Measurements from ENCODE around the gene KRTAP10-4.

Gene KRTAP10-4

GRCh38 chr21:44614161-44614631 lies 40.7 kb downstream of the KRTAP10-4 start:
- no peaks in the 10 kb centered on the region for H3K79me2 ChIP-seq (ENCODE audit: control insufficient read depth, insufficient read depth, low read length, unreplicated experiment)
- peaks cover 12% of the 10 kb centered on the region; the same call in 1 of the 2 replicates for H3K27me3 ChIP-seq (ENCODE audit: insufficient read depth, low read length)
- no peak overlapping the region for H3K4me3 ChIP-seq (ENCODE audit: low read depth, low read length)
- H3K4me1 ChIP-seq (ENCODE audit: control insufficient read depth, insufficient read depth, low read length, unreplicated experiment): no peaks in the 10 kb centered on the region
- no peak overlapping the region for H2AFZ ChIP-seq (ENCODE audit: low read length, unreplicated experiment)
- no peak overlapping the region for H3K27ac ChIP-seq (ENCODE audit: low read depth, low read length)
- no peaks in the 10 kb centered on the region for H3K36me3 ChIP-seq (ENCODE audit: insufficient read depth, low read length)

- H3K36me3 ChIP-seq (ENCODE audit: insufficient read depth, low read length): no peaks in the 10 kb centered on the region
- H3K27ac ChIP-seq (ENCODE audit: low read depth, low read length): no peak overlapping the region
- no peaks in the 10 kb centered on the region for H3K4me1 ChIP-seq (ENCODE audit: control insufficient read depth, insufficient read depth, low read length, unreplicated experiment)
- H3K79me2 ChIP-seq (ENCODE audit: control insufficient read depth, insufficient read depth, low read length, unreplicated experiment): no peaks in the 10 kb centered on the region
- H3K4me3 ChIP-seq (ENCODE audit: low read depth, low read length): no peak overlapping the region
- peaks cover 14% of the 10 kb centered on the region; the same call in 1 of the 2 replicates for H3K27me3 ChIP-seq (ENCODE audit: insufficient read depth, low read length)
- H2AFZ ChIP-seq (ENCODE audit: low read length, unreplicated experiment): no peak overlapping the region
These were observed 41.4 kb downstream of the KRTAP10-4 start for GRCh38 chr21:44614961-44615391.

- no peak overlapping the region for H3K4me3 ChIP-seq (ENCODE audit: low read depth, low read length)
- H3K79me2 ChIP-seq (ENCODE audit: control insufficient read depth, insufficient read depth, low read length, unreplicated experiment): no peaks in the 10 kb centered on the region
- no peaks in the 10 kb centered on the region for H3K4me1 ChIP-seq (ENCODE audit: control insufficient read depth, insufficient read depth, low read length, unreplicated experiment)
- H3K36me3 ChIP-seq (ENCODE audit: insufficient read depth, low read length): no peaks in the 10 kb centered on the region
- no peak overlapping the region for H3K27ac ChIP-seq (ENCODE audit: low read depth, low read length)
- peaks cover 14% of the 10 kb centered on the region; the same call in 1 of the 2 replicates for H3K27me3 ChIP-seq (ENCODE audit: insufficient read depth, low read length)
- H2AFZ ChIP-seq (ENCODE audit: low read length, unreplicated experiment): no peak overlapping the region
These were observed 41.9 kb downstream of the KRTAP10-4 start for GRCh38 chr21:44615466-44615865.

- peaks cover 14% of the 10 kb centered on the region; the same call in 1 of the 2 replicates for H3K27me3 ChIP-seq (ENCODE audit: insufficient read depth, low read length)
- no peak overlapping the region for H3K4me3 ChIP-seq (ENCODE audit: low read depth, low read length)
- no peaks in the 10 kb centered on the region for H3K36me3 ChIP-seq (ENCODE audit: insufficient read depth, low read length)
- no peaks in the 10 kb centered on the region for H3K79me2 ChIP-seq (ENCODE audit: control insufficient read depth, insufficient read depth, low read length, unreplicated experiment)
- H3K4me1 ChIP-seq (ENCODE audit: control insufficient read depth, insufficient read depth, low read length, unreplicated experiment): no peaks in the 10 kb centered on the region
- no peak overlapping the region for H2AFZ ChIP-seq (ENCODE audit: low read length, unreplicated experiment)
- H3K27ac ChIP-seq (ENCODE audit: low read depth, low read length): no peak overlapping the region
These were observed 42.5 kb downstream of the KRTAP10-4 start for GRCh38 chr21:44615911-44616590.

- Histone ChIP-seq H3K27me3 (ENCODE audit: insufficient read depth, low read length) (peaks cover 14% of the 10 kb centered on the region; the same call in 1 of the 2 replicates), H3K36me3 (ENCODE audit: insufficient read depth, low read length) (no peaks in the 10 kb centered on the region), H3K4me1 (ENCODE audit: control insufficient read depth, insufficient read depth, low read length, unreplicated experiment) (no peaks in the 10 kb centered on the region), H2AFZ (ENCODE audit: low read length, unreplicated experiment) (no peak overlapping the region), H3K79me2 (ENCODE audit: control insufficient read depth, insufficient read depth, low read length, unreplicated experiment) (no peaks in the 10 kb centered on the region), H3K27ac (ENCODE audit: low read depth, low read length) (no peak overlapping the region), H3K4me3 (ENCODE audit: low read depth, low read length) (no peak overlapping the region)
These were observed 43.0 kb downstream of the KRTAP10-4 start for GRCh38 chr21:44616591-44616926.

GRCh38 chr21:44617071-44617501 lies 43.6 kb downstream of the KRTAP10-4 start:
- Histone ChIP-seq H3K4me1 (ENCODE audit: control insufficient read depth, insufficient read depth, low read length, unreplicated experiment) (no peaks in the 10 kb centered on the region), H3K27ac (ENCODE audit: low read depth, low read length) (no peak overlapping the region), H3K27me3 (ENCODE audit: insufficient read depth, low read length) (peaks cover 14% of the 10 kb centered on the region; the same call in 1 of the 2 replicates), H3K36me3 (ENCODE audit: insufficient read depth, low read length) (no peaks in the 10 kb centered on the region), H2AFZ (ENCODE audit: low read length, unreplicated experiment) (no peak overlapping the region), H3K79me2 (ENCODE audit: control insufficient read depth, insufficient read depth, low read length, unreplicated experiment) (no peaks in the 10 kb centered on the region), H3K4me3 (ENCODE audit: low read depth, low read length) (no peak overlapping the region)

GRCh38 chr21:44618504-44618903 lies 45.0 kb downstream of the KRTAP10-4 start:
- no peaks in the 10 kb centered on the region for H3K4me1 ChIP-seq (ENCODE audit: control insufficient read depth, insufficient read depth, low read length, unreplicated experiment)
- H3K27me3 ChIP-seq (ENCODE audit: insufficient read depth, low read length): peaks cover 14% of the 10 kb centered on the region; the same call in 1 of the 2 replicates
- H3K4me3 ChIP-seq (ENCODE audit: low read depth, low read length): no peak overlapping the region
- no peak overlapping the region for H2AFZ ChIP-seq (ENCODE audit: low read length, unreplicated experiment)
- no peaks in the 10 kb centered on the region for H3K79me2 ChIP-seq (ENCODE audit: control insufficient read depth, insufficient read depth, low read length, unreplicated experiment)
- no peaks in the 10 kb centered on the region for H3K36me3 ChIP-seq (ENCODE audit: insufficient read depth, low read length)
- H3K27ac ChIP-seq (ENCODE audit: low read depth, low read length): no peak overlapping the region

GRCh38 chr21:44618909-44619308 lies 45.4 kb downstream of the KRTAP10-4 start:
- H3K4me1 ChIP-seq (ENCODE audit: control insufficient read depth, insufficient read depth, low read length, unreplicated experiment): no peaks in the 10 kb centered on the region
- no peaks in the 10 kb centered on the region for H3K79me2 ChIP-seq (ENCODE audit: control insufficient read depth, insufficient read depth, low read length, unreplicated experiment)
- H3K4me3 ChIP-seq (ENCODE audit: low read depth, low read length): no peak overlapping the region
- H3K36me3 ChIP-seq (ENCODE audit: insufficient read depth, low read length): no peaks in the 10 kb centered on the region
- no peak overlapping the region for H3K27ac ChIP-seq (ENCODE audit: low read depth, low read length)
- peaks cover 14% of the 10 kb centered on the region; the same call in 1 of the 2 replicates for H3K27me3 ChIP-seq (ENCODE audit: insufficient read depth, low read length)
- H2AFZ ChIP-seq (ENCODE audit: low read length, unreplicated experiment): no peak overlapping the region

GRCh38 chr21:44619886-44620285 lies 46.4 kb downstream of the KRTAP10-4 start:
- Histone ChIP-seq H3K4me3 (ENCODE audit: low read depth, low read length) (no peak overlapping the region), H3K36me3 (ENCODE audit: insufficient read depth, low read length) (no peaks in the 10 kb centered on the region), H3K4me1 (ENCODE audit: control insufficient read depth, insufficient read depth, low read length, unreplicated experiment) (no peaks in the 10 kb centered on the region), H2AFZ (ENCODE audit: low read length, unreplicated experiment) (no peak overlapping the region), H3K79me2 (ENCODE audit: control insufficient read depth, insufficient read depth, low read length, unreplicated experiment) (no peaks in the 10 kb centered on the region), H3K27ac (ENCODE audit: low read depth, low read length) (no peak overlapping the region), H3K27me3 (ENCODE audit: insufficient read depth, low read length) (peaks cover 11% of the 10 kb centered on the region; the same call in 1 of the 2 replicates)

GRCh38 chr21:44623575-44623974 lies 50.0 kb downstream of the KRTAP10-4 start:
- H3K27ac ChIP-seq (ENCODE audit: low read depth, low read length): no peak overlapping the region

More at GRCh38 chr21:44623575-44623974, 50.0 kb downstream of the KRTAP10-4 start:
- peaks cover 3% of the 10 kb centered on the region; the same call in 1 of the 2 replicates for H3K27me3 ChIP-seq (ENCODE audit: insufficient read depth, low read length)
- no peaks in the 10 kb centered on the region for H3K79me2 ChIP-seq (ENCODE audit: control insufficient read depth, insufficient read depth, low read length, unreplicated experiment)
- no peaks in the 10 kb centered on the region for H3K4me1 ChIP-seq (ENCODE audit: control insufficient read depth, insufficient read depth, low read length, unreplicated experiment)
- no peak overlapping the region for H3K4me3 ChIP-seq (ENCODE audit: low read depth, low read length)
- H3K36me3 ChIP-seq (ENCODE audit: insufficient read depth, low read length): no peaks in the 10 kb centered on the region
- H2AFZ ChIP-seq (ENCODE audit: low read length, unreplicated experiment): no peak overlapping the region
